ENCODE measurements around the gene CDC123. TPM values are rescaled to one million over a fixed set of nuclear protein-coding genes. Genes with fewer than 3 reads are reported as not detected.
"Not testable (repeated sequence)": the region's sequence is repeated elsewhere in the genome, so short reads cannot be mapped to it uniquely, and the experiment has no call there.

The CDC123 gene
- polyA plus RNA-seq, 1 donor from 2014 or later = 104 TPM

DNA sequence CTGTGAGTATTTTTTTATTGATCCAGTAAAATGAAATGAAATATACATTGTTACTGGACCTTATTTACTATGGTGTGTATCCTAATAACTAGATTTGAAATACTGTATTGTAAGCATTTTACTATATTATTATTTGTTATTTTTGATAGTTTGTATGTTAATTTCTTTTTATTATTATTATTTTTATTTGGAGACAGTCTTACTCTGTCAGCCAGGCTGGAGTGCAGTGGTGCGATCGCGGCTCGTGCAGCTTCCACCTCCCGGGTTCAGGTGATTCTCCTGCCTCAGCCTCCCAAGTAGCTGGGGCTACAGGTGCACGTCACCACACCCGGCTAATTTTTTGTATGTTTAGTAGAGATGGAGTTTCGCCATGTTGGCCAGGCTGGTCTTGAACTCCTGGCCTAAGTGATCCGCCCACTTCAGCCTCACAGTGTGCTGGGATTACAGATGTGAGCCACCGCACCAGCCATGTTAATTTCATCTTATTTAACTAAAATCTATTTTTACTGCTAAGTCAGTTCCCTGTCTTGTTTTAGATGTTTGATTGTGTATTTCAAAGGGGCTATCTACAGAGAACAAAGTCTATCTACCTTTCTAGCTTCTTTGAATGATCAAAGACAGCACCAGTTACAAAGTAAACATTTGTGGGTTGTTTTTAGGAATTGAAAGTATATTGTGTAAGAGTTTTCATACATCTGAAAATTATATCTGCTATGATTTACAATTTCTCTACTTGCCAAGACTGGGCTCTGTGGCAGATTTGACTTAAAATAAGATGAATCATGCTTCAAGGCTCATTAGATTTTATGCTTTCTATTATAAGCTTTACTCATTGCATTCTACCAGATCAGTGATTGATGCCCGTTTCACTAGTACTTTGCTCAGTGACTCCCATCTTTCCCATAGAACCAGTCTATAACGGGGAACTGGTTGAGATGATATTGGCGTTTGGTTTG lies 41.6 kb downstream of the CDC123 start:
- Mint-ChIP-seq H3K36me3 (peaks cover 11% of the 10 kb centered on the region), H3K27ac (peak overlapping the region in 1 of 3 donors; percentile 23), H3K4me3 (no peak overlapping the region), H3K27me3 (no peaks in the 10 kb centered on the region), H3K9me3 (no peaks in the 10 kb centered on the region), H3K4me1 (peaks cover 19 to 33% (median 28%) of the 10 kb centered on the region in 3 donors)

DNA sequence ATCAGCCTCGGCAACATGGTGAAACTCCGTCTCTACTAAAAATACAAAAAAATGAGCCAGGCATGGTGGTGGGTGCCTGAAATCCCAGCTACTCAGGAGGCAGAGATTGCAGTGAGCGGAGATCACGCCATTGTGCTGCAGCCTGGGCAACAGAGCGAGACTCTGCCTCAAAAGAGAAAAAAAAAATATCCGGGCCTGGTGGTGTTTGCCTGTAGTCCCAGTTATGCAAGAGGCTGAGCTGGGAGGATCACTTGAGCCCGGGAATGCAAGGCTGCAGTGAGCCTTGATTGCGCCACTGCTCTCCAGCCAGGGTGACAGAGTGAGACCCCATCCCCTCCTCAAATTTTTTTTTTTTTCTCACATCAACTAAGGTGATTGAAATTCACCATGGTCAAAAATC lies 42.8 kb downstream of the CDC123 start:
- no peak overlapping the region for H3K4me3 Mint-ChIP-seq
- H3K36me3 Mint-ChIP-seq = peaks cover 11% of the 10 kb centered on the region
- no peak overlapping the region for H3K27ac Mint-ChIP-seq
- no peaks in the 10 kb centered on the region for H3K9me3 Mint-ChIP-seq
- H3K4me1 Mint-ChIP-seq = peaks cover 25 to 36% (median 33%) of the 10 kb centered on the region in 3 donors
- H3K27me3 Mint-ChIP-seq = no peaks in the 10 kb centered on the region

DNA sequence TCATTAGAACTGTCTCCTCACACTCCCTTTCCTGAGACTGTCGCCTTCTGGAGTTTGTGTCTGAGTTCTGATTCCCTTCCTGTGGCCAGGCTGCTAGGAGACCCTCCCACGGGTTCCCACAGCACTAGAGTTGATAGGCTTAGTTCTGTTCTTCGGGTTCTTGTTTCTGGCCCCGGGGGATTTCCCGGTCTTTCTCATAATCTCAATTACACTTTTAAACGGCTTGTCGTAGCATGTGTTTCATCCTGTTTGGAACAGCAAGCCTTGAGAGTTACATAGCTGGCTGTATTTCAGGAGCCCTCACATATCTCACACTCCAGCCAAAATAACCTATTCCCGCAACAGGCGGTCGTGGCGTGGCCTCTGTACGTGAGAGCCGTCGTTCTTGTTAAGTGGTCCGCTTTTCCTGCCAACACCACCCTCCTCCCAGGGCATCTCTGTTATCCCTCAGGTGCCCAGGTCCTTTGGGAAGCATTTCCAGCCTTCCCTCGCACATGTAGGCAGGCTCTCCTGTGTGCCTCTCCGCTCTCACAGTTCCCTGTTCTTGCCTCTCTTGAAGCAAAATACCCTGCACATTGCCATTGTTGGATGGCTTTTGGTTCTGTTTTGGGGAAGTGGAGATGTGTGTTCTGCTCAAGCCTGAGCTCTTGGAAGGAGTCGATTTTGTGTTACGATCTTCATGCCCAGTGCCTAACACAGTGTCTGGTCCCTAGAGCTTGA lies 46.0 kb downstream of the CDC123 start:
- Mint-ChIP-seq H3K9me3 (no peaks in the 10 kb centered on the region), H3K36me3 (peaks cover 9% of the 10 kb centered on the region), H3K4me1 (peaks cover 37 to 47% (median 40%) of the 10 kb centered on the region in 3 donors), H3K4me3 (peak overlapping the region; percentile 34 to 61 (median 46)), H3K27ac (peak overlapping the region; percentile 89 to 99 (median 96)), H3K27me3 (no peaks in the 10 kb centered on the region)

DNA sequence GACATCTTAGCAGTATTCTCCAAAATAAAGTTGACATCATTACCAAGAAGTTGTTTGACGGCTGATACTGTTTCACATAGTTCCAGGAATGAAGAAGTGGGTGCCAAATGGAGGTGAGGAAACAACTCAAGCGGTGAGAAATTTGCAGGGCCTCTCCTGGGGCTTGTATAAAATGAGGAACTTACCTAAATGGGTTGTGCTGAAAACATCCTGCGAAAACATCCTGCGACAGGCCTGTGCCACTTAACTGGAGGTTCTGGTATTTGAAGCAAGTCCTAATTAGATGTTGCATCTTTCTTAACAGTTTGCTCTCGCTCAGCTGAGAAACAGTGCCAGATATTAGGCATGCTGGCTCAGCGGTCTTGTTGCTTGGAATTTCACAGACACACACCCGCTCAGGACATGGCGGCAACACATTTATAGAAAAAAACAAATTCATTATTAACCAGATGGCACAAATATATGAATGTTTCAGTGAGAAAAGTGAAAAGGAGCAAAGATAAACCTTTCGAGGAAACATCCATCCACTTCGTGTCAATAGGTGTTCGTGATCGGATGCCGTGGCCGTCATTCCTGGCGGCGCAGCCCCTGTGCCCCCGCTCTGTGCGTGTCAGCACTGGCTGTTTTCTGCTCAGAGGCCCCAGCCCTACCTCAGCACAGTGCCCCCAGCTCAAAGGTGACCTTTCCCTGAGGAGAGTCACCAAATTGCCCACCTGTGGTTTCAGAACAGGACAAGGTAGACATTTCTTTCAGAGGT lies 48.1 kb downstream of the CDC123 start:
- no peaks in the 10 kb centered on the region for H3K9me3 Mint-ChIP-seq
- H3K27me3 Mint-ChIP-seq = no peaks in the 10 kb centered on the region
- H3K4me1 Mint-ChIP-seq = peaks cover 32 to 43% (median 34%) of the 10 kb centered on the region in 3 donors
- peak overlapping the region; percentile 89 to 99 (median 96) for H3K27ac Mint-ChIP-seq
- H3K36me3 Mint-ChIP-seq = peaks cover 9% of the 10 kb centered on the region
- H3K4me3 Mint-ChIP-seq = peak overlapping the region; percentile 40 to 91 (median 62)

DNA sequence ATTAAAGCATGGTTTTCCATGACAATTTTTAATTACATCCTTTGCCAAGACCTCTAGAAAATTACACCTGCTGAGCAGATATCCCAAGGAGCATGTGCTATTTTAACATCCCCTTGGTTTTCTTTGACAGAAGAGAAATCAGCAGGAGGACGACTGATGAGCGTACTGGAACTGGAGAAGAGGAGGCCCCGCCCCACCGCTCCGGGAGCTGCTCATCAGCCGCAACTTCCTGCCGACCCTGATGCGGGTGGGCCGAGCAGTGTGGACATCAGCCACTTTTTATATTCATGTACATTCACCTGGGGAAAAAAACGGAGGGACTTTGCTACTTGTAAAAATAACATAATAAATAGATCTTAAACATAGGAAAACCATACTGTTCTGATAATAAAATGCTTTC lies 54.2 kb downstream of the CDC123 start:
- H3K27ac Mint-ChIP-seq = peak overlapping the region in 1 of 3 donors; percentile 45
- no peaks in the 10 kb centered on the region for H3K9me3 Mint-ChIP-seq
- no peaks in the 10 kb centered on the region for H3K27me3 Mint-ChIP-seq
- H3K4me3 Mint-ChIP-seq = no peak overlapping the region
- H3K4me1 Mint-ChIP-seq = peaks cover 6 to 12% (median 10%) of the 10 kb centered on the region in 3 donors
- H3K36me3 Mint-ChIP-seq = peaks cover 4% of the 10 kb centered on the region

DNA sequence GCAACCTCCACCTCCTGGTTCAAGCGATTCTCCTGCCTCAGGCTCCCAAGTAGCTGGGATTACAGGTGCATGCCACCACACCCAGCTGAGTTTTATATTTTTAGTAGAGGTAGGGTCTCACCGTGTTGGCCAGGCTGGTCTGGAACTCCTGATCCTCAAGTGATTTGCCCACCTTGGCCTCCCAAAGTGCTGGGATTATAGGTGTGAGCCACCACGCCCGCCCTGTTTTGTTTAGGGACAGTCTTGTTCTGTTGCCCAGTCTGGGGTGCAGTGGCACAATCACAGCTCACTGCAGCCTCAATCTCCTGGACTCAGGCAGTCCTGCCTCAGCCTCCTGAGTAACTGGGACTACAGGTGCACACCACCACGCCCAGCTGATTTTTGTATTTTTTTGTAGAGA lies 54.7 kb downstream of the CDC123 start:
- not testable (repeated sequence) for H3K9me3 Mint-ChIP-seq, H3K36me3 Mint-ChIP-seq, H3K4me3 Mint-ChIP-seq, H3K27me3 Mint-ChIP-seq
- Mint-ChIP-seq H3K27ac (peak overlapping the region in 1 of 3 donors; percentile 53), H3K4me1 (peaks cover 6 to 12% (median 10%) of the 10 kb centered on the region in 3 donors)

DNA sequence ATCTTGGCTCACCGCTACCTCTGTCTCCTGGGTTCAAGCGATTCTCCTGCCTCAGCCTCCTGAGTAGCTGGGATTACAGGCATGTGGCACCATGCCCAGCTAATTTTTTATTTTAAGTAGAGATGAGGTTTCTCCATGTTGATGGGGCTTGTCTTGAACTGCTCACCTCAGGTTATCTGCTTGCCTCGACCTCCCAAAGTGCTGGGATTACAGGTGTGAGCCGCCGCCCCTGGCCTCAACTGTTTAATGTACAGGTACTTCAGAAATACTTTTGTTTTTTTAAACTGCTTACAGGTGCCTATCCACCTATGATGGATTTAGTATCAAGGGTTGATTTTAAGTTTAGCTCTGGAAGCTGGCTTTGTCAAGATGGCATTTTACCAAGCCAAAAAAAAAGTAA lies 55.6 kb downstream of the CDC123 start:
- H3K27me3 Mint-ChIP-seq = no peaks in the 10 kb centered on the region
- peaks cover 3% of the 10 kb centered on the region for H3K36me3 Mint-ChIP-seq
- no peaks in the 10 kb centered on the region for H3K9me3 Mint-ChIP-seq
- no peak overlapping the region for H3K4me3 Mint-ChIP-seq
- H3K4me1 Mint-ChIP-seq = peaks cover 6 to 10% (median 8%) of the 10 kb centered on the region in 3 donors
- H3K27ac Mint-ChIP-seq = peak overlapping the region in 1 of 3 donors; percentile 67

DNA sequence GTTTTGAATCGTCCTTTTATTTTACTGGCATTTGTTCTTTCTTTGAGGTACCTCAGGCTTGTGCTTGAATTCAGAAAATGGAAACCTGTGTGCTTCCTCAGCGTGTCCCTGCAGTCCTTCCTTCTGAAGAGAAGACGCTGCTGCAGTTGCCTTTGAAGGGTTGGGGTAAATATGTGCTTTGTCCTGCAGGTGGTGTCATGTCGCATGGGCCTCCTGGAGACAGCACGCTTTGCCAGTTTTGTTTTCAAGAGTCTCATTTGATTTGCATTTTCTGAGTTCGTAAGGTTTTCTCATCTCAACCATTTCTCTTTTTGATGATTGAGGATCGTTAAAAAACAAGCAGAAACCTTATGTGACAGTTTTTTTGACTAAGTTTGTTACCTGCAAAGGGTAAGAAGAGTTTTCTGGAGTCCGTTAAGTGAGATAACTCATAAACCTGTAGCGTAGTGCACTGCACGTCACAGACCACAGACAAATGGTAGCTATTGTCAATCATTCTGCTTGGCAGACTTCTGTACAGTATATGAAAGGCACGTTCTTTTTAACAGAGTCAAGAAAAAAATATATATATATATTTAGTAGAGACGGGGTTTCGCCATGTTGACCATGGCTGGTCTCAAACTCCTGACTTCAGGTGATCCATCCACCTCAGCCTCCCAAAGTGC lies 57.0 kb downstream of the CDC123 start:
- peaks cover 6 to 8% (median 8%) of the 10 kb centered on the region in 3 donors for H3K4me1 Mint-ChIP-seq
- no peaks in the 10 kb centered on the region for H3K27me3 Mint-ChIP-seq
- H3K36me3 Mint-ChIP-seq = peaks cover 5% of the 10 kb centered on the region
- H3K9me3 Mint-ChIP-seq = no peaks in the 10 kb centered on the region
- peak overlapping the region; percentile 68 to 90 (median 89) for H3K27ac Mint-ChIP-seq
- peak overlapping the region; percentile 27 to 86 (median 76) for H3K4me3 Mint-ChIP-seq

DNA sequence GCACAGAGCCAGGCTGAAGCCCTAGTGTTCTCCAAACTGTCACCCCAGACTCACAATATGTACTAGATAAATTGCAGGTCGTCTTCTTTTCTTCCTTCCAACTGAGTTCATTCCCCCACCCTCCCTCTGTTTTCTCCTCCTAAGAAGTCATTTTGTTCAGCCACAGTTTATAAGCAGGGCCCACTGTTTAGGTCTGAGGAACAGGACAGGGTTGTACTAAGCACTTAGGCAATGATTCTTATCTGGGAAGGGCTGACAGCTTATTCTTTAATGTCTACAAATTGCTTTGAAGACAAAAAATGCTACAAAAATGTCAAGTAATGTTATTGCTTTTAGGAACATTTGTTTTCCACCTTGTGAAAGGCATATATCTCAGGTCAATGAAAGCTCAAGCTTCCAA lies 59.1 kb downstream of the CDC123 start:
- Mint-ChIP-seq H3K27ac (peak overlapping the region in 1 of 3 donors; percentile 32), H3K9me3 (no peaks in the 10 kb centered on the region), H3K4me3 (no peak overlapping the region)

DNA sequence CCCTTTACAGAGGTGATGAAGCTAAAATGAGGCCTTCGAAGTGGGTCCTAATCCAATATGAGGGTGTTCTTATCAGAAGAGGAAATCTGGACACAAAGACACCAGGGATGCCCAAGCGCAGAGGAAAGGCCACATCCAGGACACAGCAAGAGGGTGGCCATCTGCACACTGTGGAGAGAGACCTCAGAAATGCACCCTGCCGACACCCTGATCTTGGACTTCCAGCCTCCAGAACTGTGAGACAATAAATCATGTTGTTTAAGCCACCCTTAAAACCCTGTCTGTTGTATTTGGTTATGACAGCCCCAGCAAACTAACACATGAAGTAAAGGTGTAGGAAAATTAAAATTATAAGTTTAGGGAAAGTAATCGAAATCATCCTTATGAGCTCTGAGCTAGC lies 64.0 kb downstream of the CDC123 start:
- peaks cover 4% of the 10 kb centered on the region for H3K36me3 Mint-ChIP-seq

More for the DNA sequence above, 59.1 kb downstream of the CDC123 start:
- H3K27me3 Mint-ChIP-seq = no peaks in the 10 kb centered on the region
- H3K36me3 Mint-ChIP-seq = peaks cover 3% of the 10 kb centered on the region
- H3K4me1 Mint-ChIP-seq = peaks cover 6 to 8% (median 6%) of the 10 kb centered on the region in 3 donors

DNA sequence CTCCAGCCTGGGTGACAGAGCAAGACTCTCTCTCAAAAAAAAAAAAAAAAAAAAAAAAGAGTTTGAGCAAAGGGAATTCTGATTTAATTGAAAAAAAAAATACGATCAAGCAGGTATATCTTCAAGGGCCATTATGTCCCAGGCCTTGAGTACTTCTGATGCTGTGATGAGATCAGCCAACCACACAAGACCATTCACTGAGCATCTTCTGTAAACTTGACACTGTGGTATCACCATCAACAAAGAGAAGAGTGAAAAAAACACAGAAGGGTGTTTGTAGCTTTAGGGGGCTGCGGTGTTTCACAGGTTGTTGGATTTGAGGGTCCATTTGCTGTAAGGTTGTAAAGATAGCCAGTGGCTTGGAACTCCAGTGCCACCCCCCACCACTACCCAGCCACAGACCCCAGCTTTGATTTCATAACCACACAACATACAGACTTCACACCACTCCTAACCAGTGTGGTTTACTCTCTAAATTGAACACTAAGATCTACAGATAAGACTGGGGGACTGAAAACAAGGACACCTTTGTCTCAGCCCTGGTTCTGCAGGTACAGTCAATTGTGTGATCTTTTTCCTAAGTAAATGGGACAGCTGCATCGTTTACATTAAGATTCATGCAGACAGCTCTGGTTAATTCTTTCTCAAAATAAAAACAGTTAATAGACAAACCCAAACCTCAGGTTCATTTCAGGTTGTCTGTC lies 66.4 kb downstream of the CDC123 start:
- H3K27ac Mint-ChIP-seq = peak overlapping the region in 2 of 3 donors; percentile 10 to 31
- H3K4me3 Mint-ChIP-seq = no peak overlapping the region
- H3K27me3 Mint-ChIP-seq = no peaks in the 10 kb centered on the region
- H3K9me3 Mint-ChIP-seq = no peaks in the 10 kb centered on the region
- H3K4me1 Mint-ChIP-seq = peaks cover 21 to 26% (median 23%) of the 10 kb centered on the region in 3 donors
- H3K36me3 Mint-ChIP-seq = peaks cover 1% of the 10 kb centered on the region

More for the DNA sequence above, 64.0 kb downstream of the CDC123 start:
- Mint-ChIP-seq H3K4me3 (no peak overlapping the region), H3K27me3 (no peaks in the 10 kb centered on the region), H3K4me1 (peaks cover 12 to 17% (median 15%) of the 10 kb centered on the region in 3 donors), H3K9me3 (no peaks in the 10 kb centered on the region), H3K27ac (peak overlapping the region in 1 of 3 donors; percentile 57)

DNA sequence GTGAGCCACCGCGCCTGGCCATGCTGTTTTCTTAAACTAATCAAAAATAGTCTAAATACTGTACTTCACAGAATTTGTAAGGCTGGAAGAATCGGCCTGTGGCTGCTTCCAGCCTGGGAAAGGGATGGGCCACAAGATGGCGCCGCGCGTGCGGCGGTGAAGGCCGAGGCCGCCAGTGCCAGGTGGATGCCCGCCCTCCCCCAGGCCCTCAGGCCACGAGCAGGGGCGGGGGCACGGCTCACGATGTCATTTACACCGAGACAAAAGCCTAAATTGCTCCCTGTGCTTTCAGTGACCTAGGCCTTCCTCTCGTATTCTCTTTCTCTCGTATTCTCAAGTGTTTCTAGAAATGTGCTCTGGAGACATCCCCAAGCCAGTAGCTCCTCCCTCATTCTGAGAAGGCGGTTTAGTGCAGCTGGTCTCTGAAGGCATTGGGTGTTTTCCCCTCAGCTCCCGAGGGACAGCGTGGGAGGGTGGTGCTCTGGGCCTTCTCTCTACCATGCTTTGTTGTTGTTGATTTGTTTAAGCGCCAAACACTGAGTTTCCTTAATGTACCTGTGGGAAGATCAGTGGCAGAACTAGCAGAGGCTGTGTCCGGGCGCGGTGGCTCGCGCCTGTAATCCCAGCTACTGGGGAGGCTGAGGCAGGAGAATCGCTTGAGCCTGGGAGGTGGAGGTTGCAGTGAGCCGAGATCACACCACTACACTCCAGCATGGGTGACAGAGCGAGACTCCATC lies 68.4 kb downstream of the CDC123 start:
- Mint-ChIP-seq H3K4me3 (peak overlapping the region; percentile 77 to 95 (median 89)), H3K36me3 (peaks cover 1% of the 10 kb centered on the region), H3K9me3 (no peaks in the 10 kb centered on the region), H3K4me1 (peaks cover 26 to 34% (median 28%) of the 10 kb centered on the region in 3 donors), H3K27ac (peak overlapping the region; percentile 98 to 100 (median 100)), H3K27me3 (no peaks in the 10 kb centered on the region)

DNA sequence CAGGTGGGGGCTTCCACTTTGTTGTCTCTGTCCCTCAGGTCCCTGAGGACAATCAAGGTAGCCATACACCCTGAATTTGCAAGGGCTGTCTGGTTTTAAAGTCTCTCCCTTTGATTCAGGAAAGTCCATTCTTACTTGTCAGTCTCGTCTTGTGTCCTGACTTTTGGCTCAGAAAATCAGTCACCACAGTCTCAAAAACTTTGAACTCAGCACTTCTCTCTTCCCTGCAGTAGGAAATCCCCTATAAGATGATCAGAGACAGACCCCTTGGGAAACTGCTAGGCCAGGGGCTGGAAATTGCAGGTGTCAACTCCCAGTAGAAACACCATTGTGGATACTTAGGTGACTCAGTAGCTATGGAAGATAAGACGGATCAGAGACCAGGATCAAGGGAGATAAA lies 73.1 kb downstream of the CDC123 start:
- Mint-ChIP-seq H3K4me1 (peaks cover 35 to 40% (median 37%) of the 10 kb centered on the region in 3 donors), H3K36me3 (peaks cover 1% of the 10 kb centered on the region), H3K27ac (peak overlapping the region; percentile 74 to 90 (median 85)), H3K27me3 (no peaks in the 10 kb centered on the region), H3K4me3 (peak overlapping the region in 3 of 4 donors; percentile 28 to 69 (median 43)), H3K9me3 (no peaks in the 10 kb centered on the region)
